GM13976 (cell line): ENCODE results near the gene MRPL4.

Experiments
- DNase-seq: peaks from one replicate; pipeline ENCODE4 v3.0.0; 2012; ENCODE audit warnings: low spot score
- in situ Hi-C: fragments of 300-500 bp; cut with MboI; formaldehyde crosslinking; loops from one replicate; pipeline ENCODE4 v1.12.0; 2022; ENCODE audit warnings: low sequenced_read_pairs, mixed read lengths, inconsistent platforms; ENCODE audit not compliant: unreplicated experiment
- TF ChIP-seq, protein P1 (sequence below): IDR thresholded peaks from 2 replicates; pipeline ENCODE4 v1.5.1; 2012; ENCODE audit warnings: borderline replicate concordance, mild to moderate bottlenecking; ENCODE audit not compliant: insufficient read depth; ENCODE audit errors: extremely low read depth, missing control alignments, control extremely low read depth

MRPL4 gene

GRCh38 chr19:10251792-10252694, at the start of gene MRPL4:
MRPL4 (plus strand) TSS chr19:10252214; CDS start chr19:10252254, 40 bp downstream.
- TF ChIP-seq, protein P1, sequence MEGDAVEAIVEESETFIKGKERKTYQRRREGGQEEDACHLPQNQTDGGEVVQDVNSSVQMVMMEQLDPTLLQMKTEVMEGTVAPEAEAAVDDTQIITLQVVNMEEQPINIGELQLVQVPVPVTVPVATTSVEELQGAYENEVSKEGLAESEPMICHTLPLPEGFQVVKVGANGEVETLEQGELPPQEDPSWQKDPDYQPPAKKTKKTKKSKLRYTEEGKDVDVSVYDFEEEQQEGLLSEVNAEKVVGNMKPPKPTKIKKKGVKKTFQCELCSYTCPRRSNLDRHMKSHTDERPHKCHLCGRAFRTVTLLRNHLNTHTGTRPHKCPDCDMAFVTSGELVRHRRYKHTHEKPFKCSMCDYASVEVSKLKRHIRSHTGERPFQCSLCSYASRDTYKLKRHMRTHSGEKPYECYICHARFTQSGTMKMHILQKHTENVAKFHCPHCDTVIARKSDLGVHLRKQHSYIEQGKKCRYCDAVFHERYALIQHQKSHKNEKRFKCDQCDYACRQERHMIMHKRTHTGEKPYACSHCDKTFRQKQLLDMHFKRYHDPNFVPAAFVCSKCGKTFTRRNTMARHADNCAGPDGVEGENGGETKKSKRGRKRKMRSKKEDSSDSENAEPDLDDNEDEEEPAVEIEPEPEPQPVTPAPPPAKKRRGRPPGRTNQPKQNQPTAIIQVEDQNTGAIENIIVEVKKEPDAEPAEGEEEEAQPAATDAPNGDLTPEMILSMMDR = no peak
- in situ Hi-C loops = no loop called here
- peak; percentile 95 for DNase-seq

DNA sequence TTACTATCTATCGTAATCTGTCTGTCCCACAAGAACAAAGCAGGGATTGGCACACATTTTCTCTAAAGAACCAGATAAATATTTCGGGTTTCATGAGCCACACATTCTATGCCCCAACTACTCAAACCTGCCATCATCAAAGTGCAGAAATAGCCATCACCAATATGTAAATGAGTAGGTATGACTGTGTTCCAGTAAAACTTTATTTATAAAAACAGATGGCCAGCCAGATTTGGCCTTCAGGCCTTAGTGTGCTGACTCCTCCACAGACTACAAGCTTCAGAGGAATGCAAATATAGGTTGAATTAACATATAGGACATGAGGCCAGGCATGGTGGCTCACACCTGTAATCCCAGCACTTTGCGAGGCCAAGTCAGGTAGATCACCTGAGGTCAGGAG, 48.3 kb upstream of the MRPL4 start:
- TF ChIP-seq, protein P1 = no peak
- in situ Hi-C loops = no loop called here
- DNase-seq = no peak

GRCh38 chr19:10205636-10206035, 46.4 kb upstream of the MRPL4 start:
- in situ Hi-C loops = no loop called here
- no peak for DNase-seq
- TF ChIP-seq, protein P1 = no peak

DNA sequence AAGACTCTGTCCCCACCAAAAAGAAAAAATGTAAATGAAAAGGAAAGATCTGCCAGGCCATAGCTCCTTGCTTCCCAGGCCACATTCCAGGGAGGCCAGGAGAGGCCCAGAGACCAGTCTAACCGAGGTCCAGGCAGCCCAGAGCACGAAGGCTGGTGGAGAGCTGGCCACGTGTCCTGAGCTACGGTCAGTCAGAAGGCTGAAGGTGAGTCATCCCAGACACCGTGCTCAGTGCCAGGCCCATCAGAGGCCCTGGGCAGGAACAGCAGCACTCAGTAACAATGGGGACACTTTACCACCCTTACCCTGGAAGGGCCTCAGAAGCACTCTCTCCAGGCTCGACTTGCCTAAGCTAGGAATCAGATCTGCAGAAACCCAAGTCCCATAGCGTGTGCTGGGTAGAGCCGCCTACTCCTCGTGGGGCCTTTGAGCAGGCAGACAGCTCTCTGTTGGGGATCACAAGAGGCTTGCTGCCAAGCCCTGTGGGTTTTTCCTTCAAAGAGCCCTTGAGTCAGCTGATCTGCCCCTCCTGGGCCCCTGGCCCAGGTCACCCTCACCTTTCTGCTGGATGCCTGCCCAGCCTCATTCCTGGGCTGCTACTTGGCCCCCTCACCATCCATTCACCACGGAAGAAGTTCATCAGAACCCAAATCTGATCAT, 45.7 kb upstream of the MRPL4 start:
- TF ChIP-seq, protein P1 = no peak
- in situ Hi-C loops = no loop called here
- DNase-seq = no peak

GRCh38 chr19:10207026-10207425, 45.0 kb upstream of the MRPL4 start:
- TF ChIP-seq, protein P1 = no peak
- in situ Hi-C loops = no loop called here
- no peak for DNase-seq

DNA sequence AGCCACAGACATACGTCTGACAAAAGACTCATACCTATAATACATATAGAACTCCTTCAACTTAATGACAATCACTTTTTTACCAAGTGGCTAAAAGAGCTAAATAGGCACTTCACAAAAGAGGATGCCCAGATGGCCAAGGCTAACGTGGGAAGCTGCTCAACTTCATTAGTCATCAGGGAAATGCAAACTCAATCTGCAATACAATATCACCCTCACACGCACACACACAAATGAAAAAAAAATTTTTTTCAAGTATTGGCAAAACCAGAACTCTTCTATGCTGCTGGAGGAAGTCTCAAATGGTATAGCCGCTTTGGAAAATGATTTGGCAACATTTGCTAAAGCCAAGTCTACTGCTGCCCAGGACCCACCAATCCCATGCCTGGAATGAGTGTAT, 42.7 kb upstream of the MRPL4 start:
- DNase-seq = no peak
- TF ChIP-seq, protein P1 = no peak
- in situ Hi-C loops = no loop called here
